ENCODE results near the gene SHISA2.

SHISA2 gene

GRCh38 chr13:26017196-26017921, 34.5 kb downstream of the SHISA2 start:
- no peak for DNase-seq

DNA sequence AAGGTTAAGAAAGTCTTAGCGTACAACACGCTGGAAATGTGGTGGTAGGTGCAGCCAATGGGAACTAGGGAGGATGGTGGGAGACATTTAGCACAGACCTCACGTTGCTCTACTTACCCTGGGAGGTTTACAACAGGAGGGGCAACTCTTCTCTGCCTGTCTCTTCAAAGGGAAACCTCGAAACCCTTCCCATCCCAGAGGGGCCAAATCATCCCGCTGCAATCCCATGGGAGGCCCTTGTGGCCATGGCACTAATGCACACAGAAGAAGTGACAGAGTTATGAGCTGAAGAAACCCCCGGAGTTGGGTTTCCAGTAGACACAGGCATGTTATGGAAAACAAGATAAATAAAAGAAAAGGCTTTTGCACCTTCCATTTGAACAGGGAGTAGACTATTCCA, 35.6 kb downstream of the SHISA2 start:
- DNase-seq, result no peak

DNA sequence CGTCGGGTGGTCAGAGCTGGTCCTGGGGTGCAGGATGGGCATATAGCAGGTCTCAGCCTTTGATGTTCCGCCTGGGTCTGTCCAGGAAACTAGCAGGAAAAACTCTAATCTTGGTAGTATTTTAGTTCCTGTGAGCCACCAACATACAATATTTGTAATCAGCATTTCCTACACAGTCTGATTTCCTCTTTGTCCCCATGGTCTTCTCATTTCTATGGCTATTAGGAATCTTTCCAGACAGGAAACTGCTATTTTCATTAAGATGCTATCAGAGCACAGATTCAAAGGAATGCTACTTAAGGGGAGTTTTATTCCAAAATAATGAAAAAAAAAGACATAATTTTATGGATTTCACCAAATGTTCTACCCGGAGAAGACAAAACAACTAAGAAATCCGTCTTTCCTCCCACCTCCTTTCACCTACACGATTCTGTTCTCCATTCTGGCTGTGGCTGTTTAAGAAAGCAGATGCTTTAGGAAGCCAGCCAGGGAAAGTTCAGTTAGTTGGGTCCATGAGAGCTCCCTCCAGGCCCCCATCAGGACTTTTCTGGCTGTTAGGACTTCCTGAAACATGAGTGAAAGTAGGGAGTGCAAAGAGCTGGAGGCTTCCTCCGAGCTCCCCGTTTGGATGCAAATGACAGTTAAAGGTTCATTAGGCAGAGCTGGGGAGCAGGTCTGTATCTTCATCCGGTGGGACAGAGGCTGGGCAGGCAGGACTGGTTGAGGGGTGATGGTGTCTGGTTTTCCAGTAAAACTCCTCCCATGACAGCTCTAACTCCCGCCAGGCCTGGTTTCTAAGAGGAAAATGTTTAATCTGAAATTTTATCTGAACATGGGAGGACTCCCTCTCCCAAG, 36.3 kb downstream of the SHISA2 start:
- DNase-seq, result no peak

DNA sequence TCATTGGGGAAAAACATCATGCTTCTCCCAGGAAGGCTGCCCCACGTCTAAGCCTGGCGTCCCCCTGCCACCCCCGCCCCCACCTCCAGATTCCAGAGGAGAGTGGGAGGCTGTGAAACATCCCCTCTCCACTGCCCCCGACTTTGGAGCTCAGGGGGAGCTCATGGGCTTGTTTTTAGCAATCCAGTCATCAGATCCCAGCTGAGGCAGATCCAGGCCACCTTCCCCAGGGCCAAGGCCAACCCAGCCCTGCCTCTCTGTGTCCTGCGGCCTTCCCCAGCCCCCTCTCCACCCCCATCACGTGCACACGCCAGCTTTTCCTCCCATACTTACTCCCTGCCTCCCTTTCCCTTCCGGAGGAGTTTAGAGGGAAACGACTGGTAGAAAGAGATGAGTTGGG, 38.8 kb downstream of the SHISA2 start:
- no peak for DNase-seq

- DNase-seq, result no peak
Measured at GRCh38 chr13:26011996-26012821, 39.6 kb downstream of the SHISA2 start.

DNA sequence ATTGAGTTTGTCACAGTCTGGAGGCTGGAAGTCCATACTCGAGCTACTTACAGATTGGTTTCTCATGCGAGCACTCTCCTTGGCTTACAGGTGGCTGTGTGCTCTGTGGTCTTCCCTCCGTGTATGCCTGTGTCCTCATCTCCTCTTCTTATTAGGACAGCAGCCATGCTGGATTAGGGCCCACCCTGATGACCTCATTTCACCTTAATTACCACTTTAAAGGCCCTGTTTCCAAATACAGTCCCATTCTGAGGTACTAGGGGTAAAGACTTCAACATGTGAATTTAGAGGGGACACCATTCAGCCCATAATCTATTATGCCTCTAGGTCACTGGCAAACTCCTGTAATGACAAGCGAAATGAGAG, 40.6 kb downstream of the SHISA2 start:
- DNase-seq, result no peak

GRCh38 chr13:26010487-26011207, 41.2 kb downstream of the SHISA2 start:
- DNase-seq, result no peak

DNA sequence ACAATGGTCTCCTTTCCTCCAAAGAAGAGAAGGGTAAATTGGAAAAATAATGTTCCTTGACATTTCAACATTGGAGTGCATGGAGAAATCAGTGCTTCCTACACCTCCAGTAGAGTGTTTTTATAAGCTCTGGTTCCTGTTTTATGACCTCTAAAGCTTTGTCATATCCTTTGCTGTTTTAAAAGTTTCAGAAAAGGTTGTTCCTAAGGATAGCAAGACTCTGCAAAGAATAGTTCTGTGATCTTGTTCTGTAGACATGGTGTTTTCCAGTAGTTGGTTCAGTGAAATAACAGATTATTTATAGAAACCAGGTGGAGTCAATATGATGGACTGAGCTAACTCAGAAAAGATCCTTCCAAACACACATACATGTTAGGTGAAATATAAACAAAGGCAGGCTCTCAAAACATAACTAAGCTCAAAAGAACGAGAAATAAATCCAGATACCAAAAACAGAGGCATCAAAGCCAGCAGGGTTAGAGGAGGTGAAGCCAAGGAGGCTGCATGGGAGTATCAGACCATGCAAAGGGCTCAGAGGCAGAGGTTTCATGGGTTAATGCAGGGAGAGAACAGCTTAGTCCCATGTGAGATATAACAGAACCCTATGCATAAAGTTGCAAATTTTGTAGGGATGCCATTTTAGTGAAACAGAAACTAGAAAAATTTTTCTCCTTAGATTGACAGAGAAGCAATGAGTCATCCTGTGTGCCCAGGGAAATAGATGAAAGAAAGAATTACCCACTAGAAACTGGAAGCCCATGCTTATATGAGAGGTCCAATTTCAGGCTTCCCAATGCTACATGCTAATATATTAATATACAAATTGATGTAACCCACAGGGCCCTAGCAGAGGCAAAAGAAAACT, 44.3 kb downstream of the SHISA2 start:
- no peak for DNase-seq
